Common myeloid progenitor, CD34-positive (primary cell): ENCODE data around the gene SHC4.

Experiments used
- CTCF ChIA-PET: fragments of 350-600 bp; sonication (Branson Sonifier 250); formaldehyde crosslinking; loops from one replicate; lab custom pipeline; 2021; ENCODE audit warnings: antibody characterized with exemption; lab: Charles Lee
- POLR2A ChIA-PET: fragments of 350-600 bp; sonication (Branson Sonifier 250); formaldehyde crosslinking; loops from one replicate; lab custom pipeline; 2021; ENCODE audit warnings: antibody characterized with exemption; lab: Charles Lee
- DNase-seq, 3 donors: peaks; one replicate each; pipeline versions ENCODE4 v3.0.0 to v3.0.0-alpha.2; 2013
- H3K27ac ChIP-seq, 2 experiments: 1 replicate in 1 of 2; 2 replicates in 1 of 2; pipeline ENCODE4 v1.7.0; 2013; ENCODE audit warnings: inconsistent platforms in 2 of 2, low read length in 2 of 2, mild to moderate bottlenecking in 2 of 2, low read depth in 1 of 2, moderate library complexity in 1 of 2; ENCODE audit not compliant: severe bottlenecking in 2 of 2, insufficient read depth in 1 of 2, poor library complexity in 1 of 2
- H3K27me3 ChIP-seq, 5 experiments: replicated peaks in 2 of 5; 1 replicate in 3 of 5; 2 replicates in 2 of 5; pipeline versions ENCODE4 v1.6.1 to v1.7.0; 2013; ENCODE audit warnings: low read length in 4 of 5, mild to moderate bottlenecking in 2 of 5, moderate library complexity in 2 of 5, inconsistent platforms in 1 of 5; ENCODE audit not compliant: insufficient read depth in 5 of 5, control insufficient read depth in 4 of 5
- H3K36me3 ChIP-seq, 4 experiments: 1 replicate in 2 of 4; 2 replicates in 2 of 4; pipeline versions ENCODE4 v1.6.1 to v1.7.0; 2013; ENCODE audit warnings: low read length in 3 of 4, control low read depth in 1 of 4, mild to moderate bottlenecking in 1 of 4; ENCODE audit not compliant: control insufficient read depth in 4 of 4, insufficient read depth in 4 of 4
- H3K4me1 ChIP-seq, 4 experiments: 1 replicate in 3 of 4; 2 replicates in 1 of 4; pipeline versions ENCODE4 v1.6.1 to v1.7.1; 2013; ENCODE audit warnings: low read length in 3 of 4, mild to moderate bottlenecking in 3 of 4, control low read depth in 1 of 4, inconsistent platforms in 1 of 4, moderate library complexity in 1 of 4; ENCODE audit not compliant: control insufficient read depth in 4 of 4, insufficient read depth in 4 of 4; ENCODE audit errors: control extremely low read depth in 1 of 4
- H3K4me3 ChIP-seq, 7 experiments: 1 replicate in 4 of 7; 2 replicates in 3 of 7; pipeline versions ENCODE4 v1.5.1 to v1.7.0; 2013; ENCODE audit warnings: mild to moderate bottlenecking in 7 of 7, low read length in 6 of 7, moderate library complexity in 6 of 7, inconsistent platforms in 2 of 7, low read depth in 2 of 7, control low read depth in 1 of 7; ENCODE audit not compliant: insufficient read depth in 4 of 7, control insufficient read depth in 1 of 7; ENCODE audit errors: extremely low read depth in 1 of 7
- H3K9me3 ChIP-seq, 5 experiments: 1 replicate in 4 of 5; 2 replicates in 1 of 5; pipeline versions ENCODE4 v1.6.1 to v1.7.1; 2013; ENCODE audit warnings: low read length in 4 of 5, mild to moderate bottlenecking in 2 of 5, inconsistent platforms in 1 of 5, low read depth in 1 of 5, moderate library complexity in 1 of 5; ENCODE audit not compliant: control insufficient read depth in 4 of 5, insufficient read depth in 2 of 5; ENCODE audit errors: control extremely low read depth in 1 of 5
- WGBS: methylation state at CpG from one replicate; pipeline ENCODE4 v1.1.5; 2013; ENCODE audit not compliant: insufficient coverage; 5-methylcytosine and 5-hydroxymethylcytosine counted together

SHC4 gene

GRCh38 chr15:48955967-48956366 lies 7.8 kb downstream of the SHC4 start:
- Histone ChIP-seq H3K27ac (no peak overlapping the region), H3K36me3 (no peaks in the 10 kb centered on the region), H3K4me3 (no peak overlapping the region), H3K4me1 (no peaks in the 10 kb centered on the region), H3K27me3 (peaks cover 0 to 2% (median 0%) of the 10 kb centered on the region in 5 experiments), H3K9me3 (no peaks in the 10 kb centered on the region)
- ChIA-PET POLR2A (no interaction called here), CTCF (interaction anchor here (0.8 kb wide), 1 partner anchor 145 kb away, joined by 3 read pairs; the partner anchor contains the start of gene CEP152)
- 100% methylated on average over 1 of the region's 3 CpGs for WGBS
- no peak for DNase-seq

- Histone ChIP-seq H3K4me3 (no peak overlapping the region), H3K27me3 (peaks cover 0 to 2% (median 0%) of the 10 kb centered on the region in 5 experiments), H3K27ac (no peak overlapping the region), H3K36me3 (no peaks in the 10 kb centered on the region), H3K9me3 (no peaks in the 10 kb centered on the region), H3K4me1 (no peaks in the 10 kb centered on the region)
- ChIA-PET CTCF (no interaction called here), POLR2A (no interaction called here)
- WGBS, result 100% methylated on average over 4 of the region's 4 CpGs
- DNase-seq, result no peak
Measured at GRCh38 chr15:48955370-48955769, 8.3 kb downstream of the SHC4 start.

GRCh38 chr15:48954538-48954937 lies 9.2 kb downstream of the SHC4 start:
- POLR2A ChIA-PET, result no interaction called here
- H3K27me3 ChIP-seq, result no peaks in the 10 kb centered on the region
- H3K9me3 ChIP-seq, result no peaks in the 10 kb centered on the region
- H3K36me3 ChIP-seq, result no peaks in the 10 kb centered on the region
- no peak for DNase-seq
- CTCF ChIA-PET, result no interaction called here
- H3K27ac ChIP-seq, result no peak overlapping the region
- H3K4me3 ChIP-seq, result no peak overlapping the region
- no peaks in the 10 kb centered on the region for H3K4me1 ChIP-seq
- 98% methylated on average over 5 of the region's 5 CpGs for WGBS

GRCh38 chr15:48946840-48947187 lies 16.9 kb downstream of the SHC4 start:
- ChIA-PET CTCF (no interaction called here), POLR2A (no interaction called here)
- H3K4me3 ChIP-seq, result no peak overlapping the region
- no peak for DNase-seq
- whole genome bisulfite sequencing, result no CpG with 5 or more reads among the region's 1 CpG
- H3K9me3 ChIP-seq, result no peaks in the 10 kb centered on the region
- no peaks in the 10 kb centered on the region for H3K27me3 ChIP-seq
- peaks cover 0 to 17% (median 7%) of the 10 kb centered on the region in 4 experiments for H3K4me1 ChIP-seq
- H3K27ac ChIP-seq, result peak overlapping the region in 1 of 2 experiments; percentile 8
- H3K36me3 ChIP-seq, result no peaks in the 10 kb centered on the region

GRCh38 chr15:48946074-48946839 lies 17.5 kb downstream of the SHC4 start:
- CTCF ChIA-PET, result interaction anchor here (1.2 kb wide), 1 partner anchor 68 kb away, joined by 4 read pairs; the partner anchor contains the start of gene EID1
- POLR2A ChIA-PET, result no interaction called here
- H3K27me3 ChIP-seq, result no peaks in the 10 kb centered on the region
- H3K4me1 ChIP-seq, result peaks cover 0 to 17% (median 7%) of the 10 kb centered on the region in 4 experiments
- H3K27ac ChIP-seq, result peak overlapping the region in 1 of 2 experiments; percentile 8
- H3K36me3 ChIP-seq, result no peaks in the 10 kb centered on the region
- H3K4me3 ChIP-seq, result no peak overlapping the region
- 0% methylated on average over 1 of the region's 5 CpGs for whole genome bisulfite sequencing
- H3K9me3 ChIP-seq, result no peaks in the 10 kb centered on the region
- peak; percentile 50 to 90 (median 77) for DNase-seq

GRCh38 chr15:48945386-48945785 lies 18.3 kb downstream of the SHC4 start:
- no CpG with 5 or more reads among the region's 2 CpGs for WGBS
- ChIA-PET CTCF (interaction anchor here (1.2 kb wide), 1 partner anchor 67 kb away, joined by 4 read pairs; the partner anchor contains the start of gene EID1), POLR2A (no interaction called here)
- no peaks in the 10 kb centered on the region for H3K9me3 ChIP-seq
- no peaks in the 10 kb centered on the region for H3K27me3 ChIP-seq
- H3K36me3 ChIP-seq, result no peaks in the 10 kb centered on the region
- DNase-seq, result peak in 2 of 3 donors; percentile 17 to 41
- peaks cover 0 to 17% (median 7%) of the 10 kb centered on the region in 4 experiments for H3K4me1 ChIP-seq
- H3K27ac ChIP-seq, result no peak overlapping the region
- H3K4me3 ChIP-seq, result no peak overlapping the region

- no peaks in the 10 kb centered on the region for H3K9me3 ChIP-seq
- no peaks in the 10 kb centered on the region for H3K27me3 ChIP-seq
- DNase-seq, result no peak
- no peaks in the 10 kb centered on the region for H3K36me3 ChIP-seq
- CTCF ChIA-PET, result interaction anchor here (1.0 kb wide), 1 partner anchor 34 kb away, joined by 3 read pairs; no protein-coding TSS in a partner anchor
- no peak overlapping the region for H3K27ac ChIP-seq
- POLR2A ChIA-PET, result no interaction called here
- no peak overlapping the region for H3K4me3 ChIP-seq
- peaks cover 0 to 17% (median 7%) of the 10 kb centered on the region in 4 experiments for H3K4me1 ChIP-seq
- 94% methylated on average over 3 of the region's 5 CpGs for WGBS
Measured at GRCh38 chr15:48941904-48942303, 21.8 kb downstream of the SHC4 start.
